Raji (cell line): ENCODE measurements around the gene SLC25A38.

Experiments used
- POLR2A ChIP-seq: IDR thresholded peaks from 2 replicates; pipeline ENCODE4 v1.6.1; 2011; ENCODE audit warnings: low read depth, low read length, control low read depth; ENCODE audit not compliant: insufficient read depth

Gene SLC25A38

GRCh38 chr3:39396690-39397089 is 13.5 kb downstream of the SLC25A38 start:
- TF ChIP-seq POLR2A = no peak

- TF ChIP-seq POLR2A = no peak
Measured at GRCh38 chr3:39398700-39399099, 15.5 kb downstream of the SLC25A38 start.

- TF ChIP-seq POLR2A = no peak
Measured at GRCh38 chr3:39401983-39402382, 18.8 kb downstream of the SLC25A38 start.

GRCh38 chr3:39404943-39405686 is 21.9 kb downstream of the SLC25A38 start:
- TF ChIP-seq POLR2A = no peak

- TF ChIP-seq POLR2A = no peak
Measured at GRCh38 chr3:39405687-39406367, 22.7 kb downstream of the SLC25A38 start.

GRCh38 chr3:39406368-39407258 is 23.4 kb downstream of the SLC25A38 start, which contains the start of gene RPSA:
TSS of gene RPSA (plus strand) at chr3:39406720. CDS start at chr3:39407654, 934 bp downstream.
- TF ChIP-seq POLR2A = peak; percentile 99

GRCh38 chr3:39407259-39407629 is 24.1 kb downstream of the SLC25A38 start:
- TF ChIP-seq POLR2A = no peak

- no peak for TF ChIP-seq POLR2A
Measured at GRCh38 chr3:39407773-39408492, 24.8 kb downstream of the SLC25A38 start.

GRCh38 chr3:39408493-39409372 is 25.6 kb downstream of the SLC25A38 start:
- TF ChIP-seq POLR2A = no peak

- TF ChIP-seq POLR2A = no peak
Measured at GRCh38 chr3:39409514-39410136, 26.5 kb downstream of the SLC25A38 start.

- TF ChIP-seq POLR2A = no peak
Measured at GRCh38 chr3:39410893-39411292, 27.7 kb downstream of the SLC25A38 start.

- TF ChIP-seq POLR2A = no peak
Measured at GRCh38 chr3:39412668-39413260, 29.6 kb downstream of the SLC25A38 start.
